ENCODE results near the gene ABTB2.

DNA sequence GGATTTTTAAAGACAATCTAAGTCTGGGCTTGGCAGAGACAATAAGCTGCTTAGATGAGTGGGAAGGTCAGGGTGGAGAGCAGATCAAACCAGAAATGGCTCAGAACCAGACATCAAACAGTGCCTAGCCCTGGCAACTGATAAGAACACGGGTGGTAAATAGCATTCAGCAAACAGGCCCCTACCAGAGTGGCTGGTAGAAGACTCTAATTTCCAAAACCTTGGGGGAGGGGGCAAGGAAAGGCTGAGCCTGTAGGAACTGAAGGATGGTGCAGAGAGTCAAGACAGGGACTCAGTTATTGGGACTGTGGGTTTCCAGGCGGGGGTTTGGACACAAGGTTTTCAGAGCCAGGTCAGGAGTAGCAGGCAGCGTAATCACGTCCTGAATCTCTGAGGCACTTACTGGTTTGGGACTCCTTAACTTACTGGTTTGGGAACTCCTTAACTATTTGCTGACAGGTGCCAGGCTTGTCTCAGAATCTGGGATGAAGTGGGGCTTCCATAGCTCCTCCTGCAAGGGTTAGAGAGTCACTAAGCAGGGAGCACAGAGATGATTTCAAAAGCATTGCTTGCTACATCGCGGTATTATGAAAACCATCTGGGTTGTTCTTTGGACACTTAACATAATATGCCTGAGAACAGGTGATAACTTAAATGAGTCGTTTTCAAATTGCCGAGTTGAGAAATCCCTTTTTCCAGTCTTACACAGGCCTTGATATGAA lies 5.7 kb upstream of the ABTB2 start:
- TF ChIP-seq, protein P1, sequence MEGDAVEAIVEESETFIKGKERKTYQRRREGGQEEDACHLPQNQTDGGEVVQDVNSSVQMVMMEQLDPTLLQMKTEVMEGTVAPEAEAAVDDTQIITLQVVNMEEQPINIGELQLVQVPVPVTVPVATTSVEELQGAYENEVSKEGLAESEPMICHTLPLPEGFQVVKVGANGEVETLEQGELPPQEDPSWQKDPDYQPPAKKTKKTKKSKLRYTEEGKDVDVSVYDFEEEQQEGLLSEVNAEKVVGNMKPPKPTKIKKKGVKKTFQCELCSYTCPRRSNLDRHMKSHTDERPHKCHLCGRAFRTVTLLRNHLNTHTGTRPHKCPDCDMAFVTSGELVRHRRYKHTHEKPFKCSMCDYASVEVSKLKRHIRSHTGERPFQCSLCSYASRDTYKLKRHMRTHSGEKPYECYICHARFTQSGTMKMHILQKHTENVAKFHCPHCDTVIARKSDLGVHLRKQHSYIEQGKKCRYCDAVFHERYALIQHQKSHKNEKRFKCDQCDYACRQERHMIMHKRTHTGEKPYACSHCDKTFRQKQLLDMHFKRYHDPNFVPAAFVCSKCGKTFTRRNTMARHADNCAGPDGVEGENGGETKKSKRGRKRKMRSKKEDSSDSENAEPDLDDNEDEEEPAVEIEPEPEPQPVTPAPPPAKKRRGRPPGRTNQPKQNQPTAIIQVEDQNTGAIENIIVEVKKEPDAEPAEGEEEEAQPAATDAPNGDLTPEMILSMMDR (optimal IDR thresholded peaks at IDR 0.05 in 1 of 3, IDR thresholded peaks at IDR 0.05 in 1 of 3, conservative IDR thresholded peaks at IDR 0.05 in 1 of 3; ENCODE audit: extremely low read depth in 1 of 3, insufficient read depth in 2 of 3, low read length in 3 of 3): no peak
- no peak for TF ChIP-seq EZH2 (IDR thresholded peaks at IDR 0.05; ENCODE audit: low read length)

Data from keratinocyte (primary cell).